ENCODE results near the gene TEP1.

Gene TEP1

GRCh38 chr14:20418501-20418909 is 5.2 kb upstream of the TEP1 start:
- Histone ChIP-seq H3K27ac (no peak overlapping the region), H3K4me3 (no peak overlapping the region)
- TF ChIP-seq CTCF (IDR thresholded peaks at IDR 0.05): no peak
- DNase-seq (ENCODE audit: low spot score): no peak

GRCh38 chr14:20417250-20418186 is 4.2 kb upstream of the TEP1 start:
- Histone ChIP-seq H3K27ac (no peak overlapping the region), H3K4me3 (no peak overlapping the region)
- no peak for DNase-seq (ENCODE audit: low spot score)
- no peak for TF ChIP-seq CTCF (IDR thresholded peaks at IDR 0.05)

GRCh38 chr14:20416223-20416622 is 2.9 kb upstream of the TEP1 start:
- DNase-seq (ENCODE audit: low spot score): no peak
- no peak overlapping the region for H3K27ac ChIP-seq
- H3K4me3 ChIP-seq: no peak overlapping the region
- TF ChIP-seq CTCF (IDR thresholded peaks at IDR 0.05): no peak

- TF ChIP-seq CTCF (IDR thresholded peaks at IDR 0.05): peak; percentile 40
- Histone ChIP-seq H3K4me3 (no peak overlapping the region), H3K27ac (no peak overlapping the region)
- no peak for DNase-seq (ENCODE audit: low spot score)
These were observed 2.5 kb upstream of the TEP1 start for GRCh38 chr14:20415782-20416206.

GRCh38 chr14:20413744-20414082 is 412 bp upstream of the TEP1 start:
- no peak for DNase-seq (ENCODE audit: low spot score)
- Histone ChIP-seq H3K27ac (peak overlapping the region; percentile 85 to 97), H3K4me3 (peak overlapping the region; percentile 85)
- no peak for TF ChIP-seq CTCF (IDR thresholded peaks at IDR 0.05)

GRCh38 chr14:20412411-20412810 is 890 bp downstream of the TEP1 start:
- peak overlapping the region; percentile 85 to 97 for H3K27ac ChIP-seq

More at GRCh38 chr14:20412411-20412810, 890 bp downstream of the TEP1 start:
- no peak for TF ChIP-seq CTCF (IDR thresholded peaks at IDR 0.05)
- peak overlapping the region; percentile 85 for H3K4me3 ChIP-seq
- DNase-seq (ENCODE audit: low spot score): no peak

All from coronary artery (tissue), 2 donors.